KOPT-K1 (cell line): ENCODE measurements around the gene SLC39A7.

Source experiments
- H3K27ac ChIP-seq: fragments of 200-600 bp; sonication (generic); 2 replicates; pipeline ENCODE4 v1.5.1; 2016; ENCODE audit warnings: antibody characterized with exemption, mild to moderate bottlenecking, low read depth, low read length; ENCODE audit not compliant: poor library complexity, severe bottlenecking
- H3K36me3 ChIP-seq: fragments of 200-600 bp; sonication (generic); 2 replicates; pipeline ENCODE4 v1.5.1; 2017; ENCODE audit warnings: antibody characterized with exemption, mild to moderate bottlenecking, low read length, moderate library complexity; ENCODE audit not compliant: insufficient read depth
- H3K9me3 ChIP-seq: fragments of 200-600 bp; sonication (generic); 2 replicates; pipeline ENCODE4 v1.5.1; 2017; ENCODE audit warnings: antibody characterized with exemption, low read length, mild to moderate bottlenecking; ENCODE audit not compliant: insufficient read depth, poor library complexity, severe bottlenecking

SLC39A7 gene

GRCh38 chr6:33167374-33168283 lies 33.0 kb upstream of the SLC39A7 start:
- no peak overlapping the region for H3K27ac ChIP-seq
- H3K9me3 ChIP-seq, result no peaks in the 10 kb centered on the region
- no peaks in the 10 kb centered on the region for H3K36me3 ChIP-seq

DNA sequence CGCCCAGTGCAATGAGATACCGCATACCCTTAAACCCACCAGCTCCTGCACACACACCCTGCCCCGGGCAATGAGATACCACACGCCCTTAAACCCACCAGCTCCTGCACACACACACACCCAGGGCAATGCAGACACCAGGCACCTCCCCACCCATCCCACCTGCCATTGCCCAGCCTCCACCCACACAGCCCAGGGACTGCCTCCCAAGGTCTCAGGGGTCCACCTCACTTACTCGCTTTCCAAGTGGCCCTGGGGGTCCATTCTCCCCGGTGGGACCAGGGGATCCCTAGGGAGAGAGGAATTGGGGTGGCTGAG lies 32.4 kb upstream of the SLC39A7 start:
- no peaks in the 10 kb centered on the region for H3K9me3 ChIP-seq
- no peaks in the 10 kb centered on the region for H3K36me3 ChIP-seq
- H3K27ac ChIP-seq, result no peak overlapping the region

- Histone ChIP-seq H3K36me3 (no peaks in the 10 kb centered on the region), H3K27ac (no peak overlapping the region), H3K9me3 (no peaks in the 10 kb centered on the region)
Measured at GRCh38 chr6:33168639-33169038, 32.0 kb upstream of the SLC39A7 start.

- Histone ChIP-seq H3K36me3 (no peaks in the 10 kb centered on the region), H3K9me3 (no peaks in the 10 kb centered on the region), H3K27ac (no peak overlapping the region)
Measured at GRCh38 chr6:33169291-33170175, 31.1 kb upstream of the SLC39A7 start.

DNA sequence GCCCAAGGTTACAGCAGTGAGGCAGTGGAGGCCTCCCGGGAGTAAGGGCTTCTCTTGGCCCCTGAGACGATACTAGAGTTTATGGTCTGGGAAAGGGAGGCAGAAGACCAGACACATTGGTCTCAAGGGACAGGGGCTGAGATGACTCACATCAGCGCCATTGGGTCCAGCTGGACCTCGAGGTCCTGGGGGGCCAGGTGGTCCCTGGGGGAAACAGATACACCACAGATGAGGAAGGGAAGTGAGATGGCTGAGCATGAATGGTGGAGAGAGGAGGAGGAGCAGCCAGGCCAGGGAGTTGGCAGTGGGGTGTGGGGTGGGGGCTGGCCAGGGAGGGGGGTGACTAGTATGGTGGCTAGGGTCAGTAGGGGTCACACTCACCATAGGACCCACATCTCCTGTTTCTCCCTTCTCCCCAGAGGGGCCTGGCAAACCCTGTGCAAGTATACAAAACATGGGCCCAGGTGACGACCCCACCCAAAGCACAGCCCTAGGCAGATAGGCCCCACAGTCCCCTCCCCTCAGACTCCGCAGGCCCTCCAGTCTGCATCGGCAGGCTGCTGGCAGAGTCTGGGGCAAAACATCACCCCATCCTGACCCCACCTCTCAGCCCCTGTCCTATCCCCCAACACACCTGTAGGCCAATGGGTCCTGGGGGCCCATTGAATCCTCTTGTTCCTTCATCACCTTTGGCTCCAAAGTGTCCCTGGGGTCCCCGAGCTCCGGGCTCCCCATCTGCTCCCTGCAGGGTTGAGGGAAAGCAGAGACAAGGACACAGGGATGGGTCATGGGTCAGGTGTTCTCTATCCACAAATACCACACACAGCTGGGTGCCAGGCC lies 30.3 kb upstream of the SLC39A7 start:
- Histone ChIP-seq H3K27ac (no peak overlapping the region), H3K36me3 (no peaks in the 10 kb centered on the region), H3K9me3 (no peaks in the 10 kb centered on the region)

DNA sequence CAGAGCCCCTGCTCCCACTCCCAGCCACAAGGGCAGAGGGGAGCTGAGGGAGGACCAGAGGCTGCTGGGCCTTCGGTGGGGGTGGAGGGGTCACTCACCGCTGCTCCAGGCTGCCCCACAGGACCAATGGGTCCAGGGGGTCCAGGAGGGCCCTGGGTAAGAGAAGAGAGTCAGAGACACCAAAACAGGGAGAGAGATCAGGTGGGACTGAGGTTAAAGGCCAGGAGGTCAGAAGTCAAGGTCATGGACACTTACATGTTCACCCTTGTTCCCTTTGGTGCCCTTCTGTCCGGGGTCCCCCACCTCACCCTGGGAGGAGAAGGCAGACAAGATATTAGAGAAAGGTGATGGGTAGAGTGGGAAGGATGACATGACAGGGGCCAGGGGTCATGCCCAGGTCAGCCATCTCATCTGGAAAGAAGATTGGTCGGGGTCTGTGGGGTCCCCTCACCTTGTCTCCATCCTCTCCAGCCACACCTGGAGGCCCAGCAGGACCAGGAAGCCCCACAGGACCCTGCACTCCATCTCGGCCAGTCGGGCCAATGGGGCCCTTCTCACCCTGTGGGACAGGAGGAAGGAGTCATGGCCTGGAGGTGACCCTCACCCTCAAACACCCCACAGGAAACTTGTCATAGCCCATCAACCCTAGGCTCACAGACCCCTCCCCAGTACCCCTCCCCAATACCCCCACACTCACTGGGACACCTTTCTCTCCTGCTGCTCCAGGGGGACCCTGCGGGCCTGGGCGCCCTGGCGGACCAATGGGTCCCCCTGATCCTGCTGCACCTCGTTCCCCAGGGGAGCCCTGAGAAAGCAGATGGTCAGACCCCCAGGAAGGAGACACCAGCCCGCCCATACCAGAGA lies 29.4 kb upstream of the SLC39A7 start:
- no peaks in the 10 kb centered on the region for H3K36me3 ChIP-seq
- H3K9me3 ChIP-seq, result no peaks in the 10 kb centered on the region
- no peak overlapping the region for H3K27ac ChIP-seq

GRCh38 chr6:33171880-33172687 lies 28.6 kb upstream of the SLC39A7 start:
- no peak overlapping the region for H3K27ac ChIP-seq
- H3K9me3 ChIP-seq, result no peaks in the 10 kb centered on the region
- H3K36me3 ChIP-seq, result no peaks in the 10 kb centered on the region

DNA sequence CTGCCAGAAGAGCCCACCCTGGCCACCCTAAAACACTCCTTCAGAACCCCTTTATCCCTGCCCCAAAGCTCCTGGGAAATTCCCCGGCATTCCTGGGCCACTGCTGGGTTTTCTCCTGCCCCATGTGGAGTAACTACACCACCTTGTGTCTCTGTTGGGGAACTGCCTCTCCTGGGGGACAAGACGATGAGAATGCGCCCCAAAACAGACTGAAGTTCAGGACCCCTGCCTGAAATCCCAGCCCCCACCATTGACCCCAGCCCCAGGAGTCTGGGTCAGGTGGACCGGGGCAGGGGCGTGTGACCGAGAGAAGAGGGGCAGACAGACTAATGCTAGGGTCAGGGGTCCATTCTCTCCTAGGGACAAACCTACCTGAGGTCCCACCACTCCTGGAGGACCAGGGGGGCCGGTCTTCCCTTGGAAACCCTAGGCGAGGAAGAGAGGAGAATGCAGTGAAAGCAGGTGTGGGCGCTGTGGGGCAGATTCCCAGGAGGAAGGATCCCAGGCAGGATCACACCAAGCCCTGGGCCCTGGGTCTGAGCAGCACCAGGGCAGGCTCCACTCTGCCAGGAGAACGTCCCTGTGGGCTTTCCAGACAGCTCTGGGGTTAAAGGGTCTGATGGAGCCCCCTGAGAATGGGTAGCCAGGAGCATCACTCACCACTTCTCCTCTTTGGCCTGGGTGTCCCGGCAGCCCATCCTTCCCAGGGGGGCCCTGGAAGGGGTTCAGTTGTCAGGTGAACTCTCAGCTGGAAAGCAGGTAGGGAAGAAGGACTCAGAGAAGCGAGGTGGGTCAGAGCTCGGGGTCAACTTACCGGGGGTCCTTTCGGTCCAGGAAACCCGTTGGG lies 27.8 kb upstream of the SLC39A7 start:
- Histone ChIP-seq H3K36me3 (no peaks in the 10 kb centered on the region), H3K9me3 (no peaks in the 10 kb centered on the region), H3K27ac (no peak overlapping the region)

DNA sequence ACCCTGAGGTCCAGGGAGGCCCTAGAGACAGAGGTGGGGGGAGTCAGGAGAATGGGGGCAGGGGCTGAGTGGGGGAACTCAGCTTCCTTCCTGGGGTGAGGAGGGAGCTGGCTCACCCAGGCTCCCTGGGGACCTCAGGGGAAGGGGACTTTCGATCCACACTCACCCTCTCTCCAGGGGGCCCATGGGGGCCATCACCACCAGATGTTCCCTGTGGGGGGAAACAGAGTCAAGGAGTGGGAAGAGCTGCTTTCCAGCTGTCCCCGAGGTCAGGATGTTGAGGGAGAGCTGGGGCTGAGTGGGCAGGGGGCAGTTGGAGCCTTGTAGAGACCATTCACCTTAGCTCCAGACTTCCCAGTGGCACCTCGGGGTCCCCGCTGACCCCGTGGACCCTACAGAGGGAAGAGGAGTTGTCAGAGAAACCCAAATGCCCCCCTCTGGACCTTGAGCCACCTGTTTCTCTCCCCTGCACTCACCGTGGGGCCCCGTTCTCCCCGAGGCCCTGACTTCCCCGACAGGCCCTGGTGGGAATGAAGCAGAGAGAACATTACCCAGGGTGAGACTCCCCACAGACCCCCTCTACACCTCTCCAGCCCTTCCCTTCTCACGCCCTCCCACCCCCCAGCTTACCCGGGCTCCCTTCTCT lies 27.0 kb upstream of the SLC39A7 start:
- Histone ChIP-seq H3K27ac (no peak overlapping the region), H3K9me3 (no peaks in the 10 kb centered on the region), H3K36me3 (no peaks in the 10 kb centered on the region)

- H3K27ac ChIP-seq, result no peak overlapping the region
Measured at GRCh38 chr6:33174784-33175183, 25.9 kb upstream of the SLC39A7 start.

GRCh38 chr6:33175436-33176069 lies 25.1 kb upstream of the SLC39A7 start:
- no peaks in the 10 kb centered on the region for H3K36me3 ChIP-seq
- no peaks in the 10 kb centered on the region for H3K9me3 ChIP-seq
- H3K27ac ChIP-seq, result no peak overlapping the region

More at GRCh38 chr6:33174784-33175183, 25.9 kb upstream of the SLC39A7 start:
- Histone ChIP-seq H3K36me3 (no peaks in the 10 kb centered on the region), H3K9me3 (no peaks in the 10 kb centered on the region)

- Histone ChIP-seq H3K27ac (no peak overlapping the region), H3K9me3 (no peaks in the 10 kb centered on the region), H3K36me3 (no peaks in the 10 kb centered on the region)
Measured at GRCh38 chr6:33176906-33177305, 23.8 kb upstream of the SLC39A7 start.
